GM21526 (cell line): ENCODE data around the gene DLEC1.
"Not testable (repeated sequence)": the region's sequence is repeated elsewhere in the genome, so short reads cannot be mapped to it uniquely, and the experiment has no call there.

Experiments used
- ATAC-seq: cut with Tn5 transposase; IDR thresholded peaks from one replicate; pipeline ENCODE4 v1.9.1; 2021; ENCODE audit warnings: moderate library complexity; ENCODE audit not compliant: unreplicated experiment, low FRiP score

The DLEC1 gene

DNA sequence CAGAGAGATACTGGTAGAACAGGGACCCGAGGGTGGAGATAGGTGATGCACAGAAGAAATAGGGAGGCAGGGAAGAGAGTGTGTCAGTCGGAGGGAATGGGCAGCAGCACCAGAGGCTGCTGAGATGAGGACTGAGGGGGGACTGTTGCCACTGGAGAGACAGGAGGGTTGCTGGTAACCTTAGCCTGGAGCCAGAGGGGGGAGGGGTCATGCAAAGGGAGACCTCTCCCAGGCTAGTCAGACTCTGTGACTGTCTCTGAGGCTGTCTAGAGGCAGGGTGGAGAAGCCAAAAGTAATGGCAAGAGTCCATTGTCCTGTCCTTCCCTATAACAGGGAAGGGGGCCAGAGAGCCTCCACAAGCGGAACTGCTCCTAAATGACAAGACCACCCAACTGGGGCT, 2.1 kb upstream of the DLEC1 start:
- ATAC-seq = no peak

DNA sequence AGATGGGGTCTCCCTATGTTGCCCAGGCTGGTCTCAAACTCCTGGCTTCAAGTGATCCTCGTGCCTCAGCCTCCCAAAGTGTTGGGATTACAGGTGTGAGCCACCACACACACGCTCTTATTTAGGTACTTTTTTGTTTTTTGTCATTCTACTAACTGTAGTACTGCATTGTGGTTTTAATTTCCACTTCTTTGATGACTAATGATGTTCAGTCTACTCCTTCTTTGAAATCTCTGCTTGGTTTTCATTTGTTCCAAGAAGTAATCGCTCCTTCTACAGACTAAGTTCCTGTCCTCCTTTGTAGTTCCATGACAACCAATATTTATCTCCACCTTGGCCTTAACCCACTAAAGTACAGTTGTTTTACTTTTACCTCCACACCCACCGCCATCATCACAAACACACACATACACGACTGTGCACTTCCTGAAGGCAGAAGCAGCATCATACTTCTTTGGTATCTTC, 529 bp upstream of the DLEC1 start:
- ATAC-seq = no peak

DNA sequence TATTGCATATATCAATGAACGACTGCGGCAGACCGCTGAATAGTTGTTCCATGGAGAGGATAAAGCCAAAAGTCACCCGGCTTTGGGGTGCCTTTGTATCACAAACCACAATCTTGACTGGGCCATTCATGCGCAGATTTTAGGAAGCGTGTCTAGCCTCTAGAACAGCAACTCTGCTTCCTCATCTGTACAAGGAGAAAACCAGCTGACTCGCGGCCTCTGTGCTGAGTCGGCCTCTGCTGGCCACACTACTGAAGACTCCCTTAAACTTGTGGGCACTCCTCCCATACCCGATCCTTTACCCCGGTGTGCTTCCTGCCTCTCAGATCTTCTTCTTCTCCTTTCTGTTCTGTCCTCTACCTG, 872 bp downstream of the DLEC1 start:
- ATAC-seq = peak; percentile 53

DNA sequence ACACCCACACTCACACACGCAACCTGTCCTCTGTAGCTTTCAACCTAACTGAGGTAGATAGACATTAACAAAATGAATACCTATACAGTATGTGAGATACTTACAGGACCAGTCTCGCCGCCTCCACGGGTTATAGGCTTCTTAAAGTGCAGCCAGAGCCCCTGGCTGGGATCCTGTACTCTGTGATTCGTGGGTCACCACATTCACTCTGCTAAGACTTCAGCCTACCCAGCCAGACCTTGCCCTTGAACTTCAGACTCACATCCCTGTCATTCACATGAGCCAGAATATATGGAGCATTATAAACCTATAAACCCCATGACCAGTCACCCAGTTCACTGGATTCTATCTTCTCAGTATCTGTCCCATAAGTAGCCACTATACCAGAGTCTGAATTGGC, 1.4 kb downstream of the DLEC1 start:
- ATAC-seq = no peak

DNA sequence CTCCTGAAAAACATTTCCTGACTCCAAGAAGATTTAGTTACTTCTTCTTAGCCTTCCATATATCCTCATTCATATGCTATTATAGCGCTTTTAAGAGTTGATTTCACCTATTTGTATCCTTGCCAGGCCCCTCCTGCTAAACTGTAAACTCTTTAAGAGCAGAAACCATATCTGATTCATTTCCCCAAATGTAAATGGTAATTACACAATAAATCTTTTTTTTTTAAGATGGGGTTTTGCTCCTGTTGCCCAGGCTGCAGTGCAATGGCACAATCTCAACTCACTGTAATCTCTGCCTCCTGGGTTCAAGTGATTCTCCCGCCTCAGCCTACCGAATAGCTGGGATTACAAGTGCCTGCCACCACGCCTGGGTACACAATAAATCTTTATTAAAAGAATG, 4.5 kb downstream of the DLEC1 start:
- no peak for ATAC-seq

DNA sequence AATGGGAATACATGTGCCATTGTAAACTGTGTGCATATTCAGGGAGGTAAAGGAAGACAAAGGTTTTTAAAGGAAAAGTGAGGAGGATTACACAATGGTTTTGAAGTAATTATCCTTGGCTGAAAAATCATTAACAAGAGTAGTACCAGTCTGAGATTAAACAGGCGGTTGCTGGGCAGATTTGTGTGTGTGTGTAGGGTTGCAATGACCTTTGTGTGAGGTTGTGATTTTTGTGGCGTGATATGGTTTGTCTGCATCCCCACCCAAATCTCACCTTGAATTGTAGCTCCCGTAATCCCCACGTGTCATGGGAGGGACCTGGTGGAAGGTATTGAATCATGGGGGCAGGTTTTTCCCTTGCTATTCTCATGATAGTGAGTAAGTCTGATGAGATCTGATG, 7.0 kb downstream of the DLEC1 start:
- ATAC-seq = no peak

DNA sequence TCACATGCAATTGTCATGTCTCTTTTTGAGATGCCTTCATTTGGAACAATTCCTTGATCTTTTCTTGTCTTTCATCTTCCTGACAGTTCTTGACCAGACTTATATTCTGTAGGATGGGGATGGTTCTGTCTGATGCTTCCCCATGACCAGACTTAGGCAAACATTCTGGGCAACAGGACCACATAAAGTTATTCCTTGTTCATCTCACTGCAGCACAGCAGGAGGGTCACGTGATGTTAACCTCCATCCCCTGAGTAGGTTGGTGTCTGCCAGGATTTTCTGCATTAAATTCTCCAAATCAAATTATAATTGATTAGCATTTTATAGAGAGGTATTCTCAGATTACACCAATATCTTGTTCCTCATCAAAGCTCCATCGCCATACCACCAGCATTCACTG, 7.8 kb downstream of the DLEC1 start:
- no peak for ATAC-seq

DNA sequence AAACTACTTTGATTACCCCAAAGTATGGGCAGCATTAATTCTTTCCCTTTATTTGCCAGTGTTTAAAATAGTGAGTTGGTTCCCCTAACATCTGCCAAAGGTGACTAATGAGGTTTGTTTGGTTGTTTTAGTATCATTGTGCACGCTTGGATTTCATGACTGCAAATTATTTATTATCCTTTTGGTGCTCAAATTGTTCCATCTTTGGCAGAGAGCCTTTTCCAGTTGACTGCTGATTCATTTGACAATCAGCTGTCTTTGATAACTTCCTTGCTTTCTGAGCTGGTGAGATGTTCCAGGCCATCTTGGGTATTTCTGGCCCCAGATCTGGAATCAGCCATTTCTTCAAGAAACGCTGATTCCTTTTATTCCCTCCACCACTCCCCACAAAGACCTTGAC, 8.9 kb downstream of the DLEC1 start:
- ATAC-seq = no peak

DNA sequence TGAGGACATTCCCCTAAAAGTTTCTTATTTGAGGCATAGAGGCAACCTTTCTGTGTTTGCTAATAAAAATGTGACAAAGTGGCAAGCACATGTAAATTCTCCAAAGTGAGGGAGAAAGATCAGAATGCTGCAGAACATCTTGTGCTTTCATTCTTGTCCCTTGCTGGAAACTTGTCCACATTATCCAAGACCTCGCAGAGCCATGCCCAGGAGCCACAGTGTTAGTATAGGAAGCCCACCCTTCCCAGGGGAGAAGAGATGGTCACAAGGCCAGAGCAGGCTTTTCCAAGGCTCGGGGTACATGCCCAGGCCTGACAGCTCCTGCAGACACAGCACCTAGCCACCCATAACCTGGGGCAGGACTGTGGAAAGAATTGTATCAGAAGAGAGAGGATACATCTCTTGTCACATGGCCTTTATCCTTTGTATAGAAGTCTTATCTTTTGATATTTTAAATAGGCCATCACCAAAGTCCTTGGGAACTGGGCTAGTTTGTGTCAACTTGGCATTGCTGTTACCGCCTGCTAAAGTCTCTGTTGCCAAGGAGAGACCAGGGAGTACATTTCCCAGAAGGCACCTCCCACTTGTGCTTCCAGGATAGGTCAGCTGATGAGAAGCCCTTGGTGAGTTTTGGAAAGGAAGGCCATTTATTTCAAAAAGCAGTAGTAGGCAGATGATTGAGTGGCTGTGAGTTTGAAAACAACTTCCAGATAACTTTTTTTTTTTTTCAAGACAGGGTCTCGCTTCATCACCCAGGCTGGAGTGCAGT, 10.5 kb downstream of the DLEC1 start:
- ATAC-seq = no peak

DNA sequence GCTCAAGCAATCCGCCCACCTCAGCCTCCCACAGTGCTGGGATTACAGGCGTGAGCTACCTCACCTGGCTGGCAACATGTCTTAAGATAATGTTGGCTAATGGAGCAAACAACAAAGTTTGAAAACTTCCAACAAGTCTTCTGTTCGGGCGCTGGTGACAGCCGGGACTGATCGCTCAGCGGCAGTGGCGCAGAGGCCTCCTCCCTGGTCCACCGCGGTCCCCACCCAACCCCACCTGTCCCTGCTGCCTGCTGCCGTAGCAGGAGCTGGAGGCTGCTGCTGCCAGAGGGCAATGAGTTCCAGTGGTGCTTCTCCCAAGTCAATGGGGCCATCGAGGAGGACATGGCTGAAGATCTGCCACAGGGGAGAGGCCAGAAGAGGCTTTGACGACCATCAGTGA, 12.1 kb downstream of the DLEC1 start:
- no peak for ATAC-seq

DNA sequence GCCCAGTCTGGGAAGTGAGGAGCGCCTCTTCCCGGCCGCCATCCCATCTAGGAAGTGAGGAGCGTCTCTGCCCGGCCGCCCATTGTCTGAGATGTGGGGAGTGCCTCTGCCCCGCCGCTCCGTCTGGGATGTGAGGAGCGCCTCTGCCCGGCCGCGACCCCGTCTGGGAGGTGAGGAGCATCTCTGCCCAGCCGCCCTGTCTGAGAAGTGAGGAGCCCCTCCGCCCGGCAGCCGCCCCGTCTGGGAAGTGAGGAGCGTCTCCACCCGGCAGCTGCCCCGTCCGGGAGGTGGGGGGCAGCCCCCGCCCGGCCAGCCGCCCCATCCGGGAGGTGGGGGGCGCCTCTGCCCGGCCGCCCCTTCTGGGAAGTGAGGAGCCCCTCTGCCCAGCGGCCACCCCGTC, 14.3 kb downstream of the DLEC1 start:
- ATAC-seq = not testable (repeated sequence)

DNA sequence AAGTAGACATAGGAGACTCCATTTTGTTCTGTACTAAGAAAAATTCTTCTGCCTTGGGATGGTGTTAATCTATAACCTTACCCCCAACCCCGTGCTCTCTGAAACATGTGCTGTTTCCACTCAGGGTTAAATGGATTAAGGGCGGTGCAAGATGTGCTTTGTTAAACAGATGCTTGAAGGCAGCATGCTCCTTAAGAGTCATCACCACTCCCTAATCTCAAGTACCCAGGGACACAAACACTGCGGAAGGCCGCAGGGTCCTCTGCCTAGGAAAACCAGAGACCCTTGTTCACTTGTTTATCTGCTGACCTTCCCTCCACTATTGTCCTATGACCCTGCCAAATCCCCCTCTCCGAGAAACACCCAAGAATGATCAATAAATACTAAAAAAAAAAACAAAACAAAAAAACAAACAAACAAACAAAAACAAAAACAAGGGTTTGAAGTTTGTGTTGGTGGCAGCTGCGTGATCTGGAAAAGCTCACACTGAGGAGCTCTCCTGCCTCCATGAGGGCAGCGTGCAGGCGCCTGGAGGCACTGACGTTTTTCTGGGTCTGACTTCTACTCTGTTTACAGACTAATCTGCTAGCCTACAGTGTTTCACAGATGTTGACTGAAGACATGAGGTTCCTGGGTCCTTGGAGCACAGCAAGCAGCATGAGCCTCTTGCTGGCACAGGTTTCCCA, 14.9 kb downstream of the DLEC1 start:
- ATAC-seq = not testable (repeated sequence)

DNA sequence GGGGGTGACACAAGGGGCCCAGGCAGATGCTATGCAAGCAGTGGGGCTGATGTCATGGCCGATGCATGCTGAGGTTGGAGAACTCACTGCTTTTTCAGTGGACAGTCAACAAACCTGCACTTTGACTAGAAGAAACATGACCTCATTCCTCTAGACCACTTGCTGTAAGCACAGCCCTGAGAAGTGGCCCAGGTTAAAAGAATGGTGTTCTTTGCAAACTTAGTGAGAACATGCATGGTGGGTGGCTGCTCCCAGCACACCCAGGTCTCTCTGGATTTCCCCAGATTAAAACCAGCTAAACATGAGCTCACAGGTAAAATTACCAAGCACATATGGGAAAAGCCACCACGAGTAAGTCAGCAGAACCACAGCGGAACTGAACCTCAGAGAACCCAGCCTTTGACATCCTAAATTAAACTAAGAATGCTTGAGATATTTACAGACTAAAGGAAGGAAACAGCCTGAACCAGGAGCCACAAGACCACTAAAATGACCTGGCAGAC, 15.5 kb downstream of the DLEC1 start:
- no peak for ATAC-seq

DNA sequence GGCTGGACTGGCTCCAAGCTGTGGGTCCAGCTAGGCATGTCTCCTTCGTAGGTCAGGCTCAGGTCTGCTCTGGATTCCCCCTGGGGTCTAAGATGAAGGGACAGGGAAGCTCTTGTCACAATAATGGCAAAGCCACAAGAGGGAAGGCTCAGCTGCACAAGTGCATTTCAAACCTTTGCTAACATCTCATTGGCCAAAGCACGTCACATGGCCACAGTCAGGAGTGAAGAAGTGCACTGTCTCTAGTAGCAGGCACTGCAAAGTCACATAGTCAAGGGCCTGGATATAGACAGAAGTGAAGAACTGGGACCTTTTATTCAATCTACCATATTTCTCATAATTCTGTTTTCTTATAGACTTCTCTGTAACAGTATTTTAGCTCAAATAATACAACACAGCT, 20.1 kb downstream of the DLEC1 start:
- ATAC-seq = no peak

DNA sequence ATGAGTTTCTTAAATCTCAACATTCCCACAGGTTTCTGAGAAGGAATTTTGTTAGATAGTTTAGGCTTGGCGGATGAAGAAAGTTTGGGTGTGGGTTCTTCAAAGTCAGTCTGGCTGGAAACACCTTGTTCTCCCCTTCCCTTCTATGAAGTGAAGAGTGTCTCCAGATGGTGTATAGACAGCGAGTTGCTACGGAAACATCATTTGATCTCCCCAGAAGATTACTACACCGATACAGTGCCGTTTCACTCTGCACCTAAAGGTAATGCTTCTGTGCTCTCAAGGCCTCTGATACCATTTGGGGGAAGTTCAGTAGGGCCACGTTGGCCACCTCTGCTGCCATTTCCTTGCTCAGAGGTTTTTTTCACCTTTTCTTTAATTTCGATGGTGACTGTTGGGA, 20.6 kb downstream of the DLEC1 start:
- ATAC-seq = no peak

DNA sequence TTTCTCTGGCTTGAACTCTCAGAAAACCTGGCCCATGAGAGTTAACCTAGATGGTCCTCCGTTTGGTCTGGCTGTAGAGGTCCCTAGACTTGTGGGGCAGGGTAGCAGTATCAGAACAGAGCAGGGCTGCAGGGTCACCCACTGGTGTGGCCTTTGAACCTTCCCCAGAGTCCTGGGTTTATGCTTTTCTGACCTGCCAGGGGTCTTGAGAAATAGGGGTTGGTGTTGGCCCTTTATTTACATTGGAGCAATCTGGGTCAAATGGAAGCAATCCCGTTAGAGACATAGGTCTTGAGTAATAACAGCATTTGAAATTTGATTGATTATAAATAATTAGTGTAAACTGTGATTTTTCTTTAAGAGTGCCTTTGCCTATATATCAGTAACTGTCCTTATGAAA, 23.8 kb downstream of the DLEC1 start:
- ATAC-seq = no peak

DNA sequence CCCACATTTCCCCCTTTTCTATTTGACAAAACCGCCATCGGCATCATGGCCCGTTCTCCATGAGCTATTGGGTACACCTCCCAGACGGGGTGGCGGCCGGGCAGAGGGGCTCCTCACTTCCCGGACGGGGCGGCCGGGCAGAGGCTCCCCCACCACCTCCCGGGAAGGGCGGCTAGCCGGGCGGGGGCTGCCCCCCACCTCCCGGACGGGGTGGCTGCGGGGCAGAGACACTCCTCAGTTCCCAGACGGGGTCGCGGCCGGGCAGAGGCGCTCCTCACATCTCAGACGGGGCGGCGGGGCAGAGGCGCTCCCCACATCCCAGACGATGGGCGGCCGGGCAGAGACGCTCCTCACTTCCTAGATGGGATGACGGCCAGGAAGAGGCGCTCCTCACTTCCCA, 25.4 kb downstream of the DLEC1 start:
- ATAC-seq = not testable (repeated sequence)

DNA sequence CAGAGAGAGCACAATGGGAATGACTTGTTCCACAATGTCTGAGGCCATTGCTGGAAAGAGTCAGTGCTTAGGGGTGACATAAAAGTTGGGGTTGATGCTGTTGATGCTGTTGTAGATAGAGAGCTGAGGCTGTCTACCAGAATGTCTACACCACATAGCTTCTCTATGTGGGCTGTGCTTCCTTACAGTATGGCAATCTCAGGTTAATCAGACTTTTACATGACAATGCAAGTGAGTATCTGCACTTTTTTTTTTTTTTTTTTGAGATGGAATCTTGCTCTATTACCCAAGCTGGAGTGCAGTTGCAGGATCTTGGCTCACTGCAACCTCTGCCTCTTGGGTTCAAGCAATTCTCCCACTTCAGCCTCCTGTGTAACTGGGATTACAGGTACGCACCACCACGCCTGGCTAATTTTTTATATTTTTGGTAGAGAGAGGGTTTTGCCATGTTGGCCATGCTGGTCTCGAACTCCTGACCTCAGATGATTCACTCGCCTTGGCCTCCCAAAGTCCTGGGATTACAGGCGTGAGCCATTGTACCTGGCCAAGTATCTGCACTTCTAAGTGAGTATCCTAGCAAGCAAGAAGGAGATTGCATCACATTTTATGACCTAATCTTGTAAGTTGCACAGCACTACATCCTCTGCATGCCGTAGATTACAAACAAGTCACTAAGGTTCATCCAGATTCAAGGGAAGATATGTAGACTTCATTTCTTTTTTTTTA, 28.7 kb downstream of the DLEC1 start:
- no peak for ATAC-seq

DNA sequence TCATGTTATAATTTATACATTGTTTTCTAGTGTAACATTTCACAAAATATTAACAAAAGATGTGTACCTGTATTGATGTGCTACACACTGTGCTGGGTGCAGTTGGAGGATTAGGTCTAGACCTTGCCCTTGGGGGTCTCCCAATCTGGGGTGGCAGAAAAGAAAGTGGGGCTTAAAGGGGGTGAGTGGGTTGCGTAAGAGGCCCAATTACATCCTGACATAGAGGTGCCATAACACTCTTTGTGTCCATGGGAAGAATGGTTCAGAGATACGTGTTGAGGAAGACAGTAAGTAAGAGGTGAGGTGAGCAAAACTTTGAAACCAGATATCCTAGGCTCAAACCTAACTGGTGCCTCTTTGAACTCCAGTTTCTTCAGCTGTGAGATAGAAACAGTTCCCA, 31.0 kb downstream of the DLEC1 start:
- no peak for ATAC-seq

DNA sequence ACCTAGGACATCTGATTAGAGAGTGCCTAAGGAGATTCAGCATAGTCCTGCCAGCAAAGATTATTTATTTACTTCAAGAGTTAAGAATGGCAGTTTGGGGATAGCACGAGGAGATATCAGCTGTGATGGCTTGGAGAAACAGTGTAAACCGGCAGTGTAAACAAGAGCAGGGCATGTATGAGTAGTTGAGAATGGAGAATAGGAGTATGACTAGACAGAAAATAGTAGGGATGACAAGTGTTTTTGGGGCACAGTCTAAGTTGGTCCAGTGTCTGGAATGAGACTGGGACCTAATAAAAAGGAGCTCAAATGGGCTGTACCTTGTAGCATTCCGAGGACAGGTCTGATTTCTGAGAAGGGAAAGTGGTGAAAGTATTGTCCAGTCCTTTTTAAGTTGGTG, 38.1 kb downstream of the DLEC1 start:
- not testable (repeated sequence) for ATAC-seq

DNA sequence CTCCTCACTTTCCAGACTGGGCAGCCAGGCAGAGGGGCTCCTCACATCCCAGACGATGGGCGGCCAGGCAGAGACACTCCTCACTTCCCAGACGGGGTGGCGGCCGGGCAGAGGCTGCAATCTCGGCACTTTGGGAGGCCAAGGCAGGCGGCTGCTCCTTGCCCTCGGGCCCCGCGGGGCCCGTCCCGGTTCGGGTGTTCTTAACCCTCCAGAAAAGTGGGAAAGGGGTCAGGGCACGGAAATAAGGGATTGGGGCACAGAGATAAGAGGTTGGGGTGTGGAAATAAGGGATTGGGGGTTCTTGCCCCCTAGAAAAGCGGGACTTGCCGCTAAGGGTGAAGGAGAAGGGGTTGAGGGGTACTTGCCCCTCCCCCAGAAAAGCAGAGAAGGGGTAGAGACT, 43.3 kb downstream of the DLEC1 start:
- not testable (repeated sequence) for ATAC-seq
